Globus pallidus (tissue), 1 donor: ENCODE data around the gene NSFL1C.
"Not testable (repeated sequence)": the region's sequence is repeated elsewhere in the genome, so short reads cannot be mapped to it uniquely, and the experiment has no call there.

Source experiments
- DNase-seq: peaks from one replicate; pipeline ENCODE4 v3.0.0-alpha.2; 2015; ENCODE audit warnings: low spot score

NSFL1C gene

GRCh38 chr20:1423625-1424106 lies 43.0 kb downstream of the NSFL1C start:
- DNase-seq = peak; percentile 26

DNA sequence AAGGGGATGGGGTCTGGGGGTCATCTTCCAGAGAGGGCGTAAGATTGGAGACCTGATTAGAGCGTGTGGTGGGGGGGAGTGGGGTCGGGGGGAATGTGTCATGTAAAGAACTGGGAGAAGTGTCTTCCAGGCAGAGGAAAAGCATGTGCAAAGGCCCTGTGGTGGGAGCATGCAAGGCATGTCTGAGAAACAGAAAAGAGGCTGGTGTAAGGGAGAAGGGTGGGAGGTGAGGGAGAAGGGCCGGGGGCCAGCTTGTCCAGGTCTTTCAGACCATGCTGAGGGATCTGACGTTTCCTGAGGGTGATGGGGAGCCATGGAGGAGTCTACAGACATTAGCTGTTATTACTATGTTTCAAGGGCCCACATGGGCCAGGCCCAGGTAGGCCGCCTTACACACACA lies 43.4 kb downstream of the NSFL1C start:
- no peak for DNase-seq

DNA sequence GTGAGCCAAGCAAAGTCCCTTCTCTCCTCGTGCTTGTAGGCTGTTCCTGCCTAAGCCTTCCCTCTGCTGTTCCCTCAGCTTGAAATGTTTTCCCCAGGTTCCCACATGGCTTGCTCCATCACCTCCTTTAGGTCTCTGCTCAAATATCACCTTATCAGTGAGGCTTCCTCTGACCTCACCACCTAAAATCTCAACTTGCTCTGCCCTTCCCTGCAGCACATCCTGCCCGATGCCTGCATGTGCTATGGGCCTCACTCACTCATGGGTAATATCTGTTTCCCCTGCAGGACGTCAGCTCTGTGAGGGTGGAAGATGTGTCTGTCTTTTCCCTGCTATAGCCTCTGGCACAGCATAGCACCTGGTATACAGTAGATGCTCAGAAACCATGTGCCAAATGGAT lies 43.9 kb downstream of the NSFL1C start:
- DNase-seq = no peak

GRCh38 chr20:1420066-1420465 lies 46.6 kb downstream of the NSFL1C start:
- DNase-seq = no peak

DNA sequence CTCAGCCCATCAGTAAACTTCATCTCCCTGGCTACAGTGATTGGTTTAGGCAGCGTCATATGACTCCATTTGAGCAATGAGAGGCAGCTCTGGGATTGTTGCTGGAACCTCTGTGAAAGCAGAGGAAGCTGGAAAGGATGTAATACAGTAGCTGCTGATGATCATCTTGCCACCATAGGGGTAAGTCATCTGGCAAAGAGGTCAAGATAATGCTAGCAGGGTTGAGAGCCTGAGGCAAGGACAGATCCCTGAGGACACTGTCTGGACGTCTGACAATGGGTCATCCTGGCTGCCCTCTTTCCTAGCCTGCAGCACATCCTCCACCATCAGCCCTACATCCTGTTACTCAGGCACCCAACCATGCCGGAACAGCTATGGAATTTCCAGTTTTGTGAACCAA lies 48.3 kb downstream of the NSFL1C start:
- no peak for DNase-seq

- DNase-seq = no peak
Measured at GRCh38 chr20:1417790-1418189, 48.9 kb downstream of the NSFL1C start.

DNA sequence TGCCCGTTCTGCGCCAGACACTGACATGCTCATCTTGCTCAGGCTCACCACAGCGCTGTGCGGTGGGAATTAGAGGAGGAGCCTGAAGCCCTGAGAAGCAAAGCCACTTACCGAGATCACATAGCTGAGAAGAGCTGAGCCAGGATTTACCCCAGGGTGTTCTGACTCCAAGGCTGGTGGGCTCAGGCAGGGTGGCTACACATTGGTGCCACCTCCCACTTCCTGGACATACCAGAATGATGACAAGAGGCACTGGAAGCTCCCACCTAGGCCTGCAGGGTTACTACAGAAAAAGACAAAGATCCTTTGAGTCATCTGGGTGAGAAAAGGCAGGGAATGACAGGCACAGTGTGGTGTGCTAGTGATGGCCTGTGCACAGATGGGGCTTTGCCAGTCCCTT lies 49.4 kb downstream of the NSFL1C start:
- DNase-seq = no peak

- no peak for DNase-seq
Measured at GRCh38 chr20:1415667-1416468, 50.8 kb downstream of the NSFL1C start.

GRCh38 chr20:1414982-1415381 lies 51.7 kb downstream of the NSFL1C start:
- no peak for DNase-seq

- no peak for DNase-seq
Measured at GRCh38 chr20:1405801-1406200, 60.8 kb downstream of the NSFL1C start.

- DNase-seq = no peak
Measured at GRCh38 chr20:1403624-1404023, 63.0 kb downstream of the NSFL1C start.

GRCh38 chr20:1402149-1402548 lies 64.5 kb downstream of the NSFL1C start:
- no peak for DNase-seq

DNA sequence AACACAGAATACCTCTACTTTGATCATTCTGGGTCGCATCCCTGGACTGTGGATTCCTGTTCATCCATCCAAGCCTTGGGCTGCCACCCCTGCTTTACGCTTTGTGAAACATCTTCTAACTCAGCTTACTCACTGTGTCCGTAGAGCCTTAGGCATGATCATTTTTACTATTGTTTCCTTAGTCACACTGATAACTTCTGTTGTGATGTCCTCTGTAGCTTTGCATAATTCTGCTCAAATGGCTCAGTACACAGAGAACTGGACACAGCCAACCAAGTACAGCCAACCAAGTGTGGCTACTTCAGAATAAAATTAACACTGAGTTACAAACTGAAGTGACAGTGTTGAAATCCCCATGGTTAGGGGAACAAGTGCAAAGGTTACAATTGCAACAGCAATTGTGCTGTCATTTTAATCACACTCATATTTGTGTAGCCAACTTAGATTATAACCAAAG lies 65.2 kb downstream of the NSFL1C start:
- no peak for DNase-seq

DNA sequence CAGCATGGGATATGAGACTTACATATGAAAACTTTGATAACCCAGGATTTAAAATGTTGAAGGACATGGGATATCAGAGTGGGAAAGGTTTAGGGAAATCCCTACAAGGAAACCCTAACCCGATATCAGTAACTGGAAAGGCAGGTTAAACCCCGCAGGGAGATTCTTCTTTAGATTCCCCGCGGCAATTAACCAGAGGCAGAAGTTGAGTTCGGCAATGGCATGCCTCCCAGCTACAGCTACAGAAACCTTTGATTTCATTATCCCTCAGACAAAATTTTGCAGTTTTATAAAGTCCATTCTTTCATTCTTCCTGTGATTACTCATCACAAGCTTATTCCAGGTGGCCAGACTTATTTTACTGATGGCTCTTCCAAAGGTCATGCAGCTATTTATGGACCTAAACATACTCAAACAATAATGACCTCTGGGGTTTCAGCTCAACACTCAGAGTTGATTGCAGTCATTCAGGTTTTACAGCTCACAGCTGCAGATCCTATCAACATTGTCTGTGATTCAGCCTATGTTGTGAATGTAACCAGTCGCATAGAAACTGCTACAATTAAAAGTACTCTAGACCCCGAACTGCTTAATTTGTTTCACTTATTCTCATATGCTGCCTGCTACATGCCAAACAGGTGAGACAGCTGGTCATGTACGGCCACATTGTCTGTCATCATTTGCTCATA lies 66.8 kb downstream of the NSFL1C start:
- not testable (repeated sequence) for DNase-seq

DNA sequence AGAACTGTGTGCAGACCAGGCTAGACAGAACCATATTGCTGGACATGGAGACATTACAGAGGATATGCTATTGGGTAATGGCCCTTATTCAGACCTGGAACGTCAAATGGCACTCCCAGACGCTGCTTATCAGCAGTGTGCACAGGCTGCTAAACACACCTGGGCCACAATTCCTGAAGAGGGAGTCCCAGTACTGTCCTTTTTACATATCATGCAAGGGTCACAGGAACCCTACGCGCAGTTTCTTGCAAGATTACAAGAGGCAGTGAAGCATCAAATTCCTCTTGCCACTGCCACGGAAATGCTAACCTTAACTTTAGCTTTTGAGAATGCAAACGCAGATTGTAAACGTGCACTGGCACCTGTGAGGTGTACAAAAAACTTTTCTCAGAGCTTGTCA lies 68.5 kb downstream of the NSFL1C start:
- DNase-seq = not testable (repeated sequence)

GRCh38 chr20:1397710-1398109 lies 68.9 kb downstream of the NSFL1C start:
- no peak for DNase-seq

GRCh38 chr20:1396702-1397101 lies 69.9 kb downstream of the NSFL1C start:
- no peak for DNase-seq

- DNase-seq = no peak
Measured at GRCh38 chr20:1396264-1396663, 70.4 kb downstream of the NSFL1C start.

- DNase-seq = no peak
Measured at GRCh38 chr20:1394686-1395085, 72.0 kb downstream of the NSFL1C start.

- DNase-seq = no peak
Measured at GRCh38 chr20:1393507-1393882, 73.2 kb downstream of the NSFL1C start.

GRCh38 chr20:1392693-1393506 lies 73.7 kb downstream of the NSFL1C start, which contains the start of gene FKBP1A:
TSS of gene FKBP1A (minus strand) at chr20:1393054. CDS start at chr20:1392998, 56 bp downstream.
- DNase-seq = peak; percentile 88

GRCh38 chr20:1392443-1392692 lies 74.3 kb downstream of the NSFL1C start:
- DNase-seq = no peak
